HepG2 (cell line): ENCODE results near the gene PAK1. TPM values are rescaled to one million over a fixed set of nuclear protein-coding genes. Genes with fewer than 3 reads are reported as not detected.

Experiments used
- ATAC-seq: fragments of 200-7000 bp; cut with Tn5 transposase; 3 replicates; pipeline ENCODE4 v1.9.1; 2020; ENCODE audit warnings: mild to moderate bottlenecking, moderate library complexity
- BruUV-seq: library from RNA; stranded (reverse); fragments of 400-500 nt; replicated peaks from 2 replicates; lab custom pipeline; 2021; lab: Mats Ljungman, UMichigan
- CTCF ChIA-PET: fragments of 300-600 bp; formaldehyde crosslinking; extraction: SDS; loops from one replicate; lab custom pipeline; 2021; ENCODE audit warnings: low total read pairs, inconsistent platforms, low intra/inter-chr PET ratio; lab: Yijun Ruan, JAX
- POLR2A ChIA-PET: fragments of 350-600 bp; sonication (Branson Sonifier 250); formaldehyde crosslinking; loops from one replicate; lab custom pipeline; 2020; ENCODE audit warnings: antibody characterized with exemption, inconsistent platforms; lab: Yijun Ruan, JAX
- DNase-seq: peaks from one replicate; pipeline ENCODE4 v3.0.0-alpha.2; 2015; ENCODE audit warnings: low spot score
- FAIRE-seq: peaks from 3 replicates; lab custom pipeline; 2011; peaks lifted over from hg19 to GRCh38; lab: Jason Lieb, UNC
- H2AFZ ChIP-seq: one replicate; pipeline ENCODE4 v1.6.1; 2011; ENCODE audit warnings: low read length, inconsistent platforms
- H3K27ac ChIP-seq: fragments of 300-600 bp; 3 replicates; pipeline ENCODE4 v1.8.0; 2011; ENCODE audit warnings: mixed run types, mild to moderate bottlenecking, mixed read lengths, low read length, inconsistent platforms; ENCODE audit not compliant: insufficient read depth; ENCODE audit errors: extremely low read length
- H3K27me3 ChIP-seq, 2 experiments: fragments of 200-600 bp in 1 of 2; 2 replicates in 1 of 2; 3 replicates in 1 of 2; pipeline versions ENCODE4 v1.6.0 to v1.8.0; 2011; ENCODE audit warnings: low read length in 2 of 2, mild to moderate bottlenecking in 2 of 2, moderate library complexity in 2 of 2, inconsistent platforms in 1 of 2; ENCODE audit not compliant: insufficient read depth in 2 of 2, control insufficient read depth in 1 of 2
- H3K36me3 ChIP-seq, 2 experiments: fragments of 200-600 bp in 1 of 2; replicated peaks in 1 of 2; 2 replicates in 1 of 2; 3 replicates in 1 of 2; pipeline versions ENCODE4 v1.5.1 to v1.8.0; 2011; ENCODE audit warnings: low read length in 2 of 2, inconsistent platforms in 1 of 2; ENCODE audit not compliant: insufficient read depth in 2 of 2, control insufficient read depth in 1 of 2
- H3K4me1 ChIP-seq: 2 replicates; pipeline ENCODE4 v1.5.1; 2012; ENCODE audit warnings: low read length, inconsistent platforms; ENCODE audit not compliant: insufficient read depth
- H3K4me2 ChIP-seq: 2 replicates; pipeline ENCODE4 v1.6.0; 2011; ENCODE audit warnings: low read depth, low read length, inconsistent platforms
- H3K4me3 ChIP-seq, 3 experiments: fragments of 200-600 bp in 1 of 3; sonication (generic), shearing (Covaris generic) in 1 of 3; replicated peaks in 1 of 3; 2 replicates each; pipeline ENCODE4 v1.5.1; 2011 to 2016; ENCODE audit warnings: low read length in 3 of 3, inconsistent platforms in 2 of 3, low read depth in 2 of 3, mild to moderate bottlenecking in 2 of 3, control low read depth in 1 of 3, mixed read lengths in 1 of 3; ENCODE audit not compliant: insufficient read depth in 1 of 3
- H3K79me2 ChIP-seq: one replicate; pipeline ENCODE4 v1.6.1; 2011; ENCODE audit warnings: low read length, inconsistent platforms; ENCODE audit not compliant: insufficient read depth
- H3K9ac ChIP-seq: 2 replicates; pipeline ENCODE4 v1.6.0; 2011; ENCODE audit warnings: mild to moderate bottlenecking, low read depth, low read length, inconsistent platforms; ENCODE audit not compliant: insufficient read depth
- H3K9me3 ChIP-seq: 2 replicates; pipeline ENCODE4 v1.5.1; 2012; ENCODE audit warnings: mild to moderate bottlenecking, low read length
- H4K20me1 ChIP-seq: 2 replicates; pipeline ENCODE4 v1.6.0; 2011; ENCODE audit warnings: inconsistent platforms, mild to moderate bottlenecking, low read length, moderate library complexity; ENCODE audit not compliant: insufficient read depth
- ARID2 ChIP-seq: sonication (generic); formaldehyde crosslinking; IDR thresholded peaks from 2 replicates; pipeline ENCODE4 v1.8.1; 2022; ENCODE audit warnings: mild to moderate bottlenecking, missing genetic modification reagents, borderline replicate concordance
- ATM ChIP-seq: fragments of 450-650 bp; IDR thresholded peaks from 2 replicates; pipeline ENCODE4 v1.7.1; 2017; ENCODE audit warnings: mild to moderate bottlenecking, borderline replicate concordance
- ATRX ChIP-seq: sonication (generic); formaldehyde crosslinking; IDR thresholded peaks from 2 replicates; pipeline ENCODE4 v1.4.0; 2020; ENCODE audit warnings: missing genetic modification reagents, borderline replicate concordance
- HMGA1 ChIP-seq: sonication (generic); formaldehyde crosslinking; conservative IDR thresholded peaks from 2 replicates; pipeline ENCODE4 v1.4.0; 2020; ENCODE audit warnings: missing genetic modification reagents
- KLF11 ChIP-seq: IDR thresholded peaks from 2 replicates; pipeline ENCODE4 v1.6.1; 2016; ENCODE audit warnings: missing compliant biosample characterization
- KLF13 ChIP-seq: sonication (generic); formaldehyde crosslinking; IDR thresholded peaks from 2 replicates; pipeline ENCODE4 v1.4.0; 2020; ENCODE audit warnings: mild to moderate bottlenecking, missing genetic modification reagents
- KLF15 ChIP-seq: sonication (generic); formaldehyde crosslinking; IDR thresholded peaks from 2 replicates; pipeline ENCODE4 v1.8.1; 2023; ENCODE audit warnings: borderline replicate concordance, mild to moderate bottlenecking, inconsistent platforms, missing genetic modification reagents, mixed read lengths
- MXD4 ChIP-seq: IDR thresholded peaks from 2 replicates; pipeline ENCODE4 v1.6.1; 2016; ENCODE audit warnings: mild to moderate bottlenecking, missing biosample characterization, missing genetic modification reagents
- PITX1 ChIP-seq: sonication (generic); formaldehyde crosslinking; IDR thresholded peaks from 2 replicates; pipeline ENCODE4 v1.5.1; 2020; ENCODE audit warnings: mild to moderate bottlenecking, missing genetic modification reagents
- WIZ ChIP-seq: sonication (generic); formaldehyde crosslinking; IDR thresholded peaks from 2 replicates; pipeline ENCODE4 v1.5.1; 2020; ENCODE audit warnings: mild to moderate bottlenecking, missing genetic modification reagents
- ZNF232 ChIP-seq: sonication (generic); formaldehyde crosslinking; IDR thresholded peaks from 2 replicates; pipeline ENCODE4 v1.4.0; 2020; ENCODE audit warnings: missing genetic modification reagents, borderline replicate concordance
- ZNF343 ChIP-seq: sonication (generic); formaldehyde crosslinking; IDR thresholded peaks from 2 replicates; pipeline ENCODE4 v1.4.0; 2020; ENCODE audit warnings: mild to moderate bottlenecking, missing genetic modification reagents
- ZNF550 ChIP-seq: sonication (generic); formaldehyde crosslinking; IDR thresholded peaks from 2 replicates; pipeline ENCODE4 v1.4.0; 2020; ENCODE audit warnings: mild to moderate bottlenecking, missing genetic modification reagents, borderline replicate concordance
- ZNF792 ChIP-seq: IDR thresholded peaks from 2 replicates; pipeline ENCODE4 v1.6.1; 2016
- ZNF878 ChIP-seq: sonication (generic); formaldehyde crosslinking; IDR thresholded peaks from 2 replicates; pipeline ENCODE4 v1.8.1; 2023; ENCODE audit warnings: mild to moderate bottlenecking, missing genetic modification reagents, moderate library complexity
- WGBS: methylation state at CpG from one replicate; pipeline ENCODE4 v1.1.6; 2017; ENCODE audit warnings: low lambda C conversion rate; 5-methylcytosine and 5-hydroxymethylcytosine counted together
- in situ Hi-C: cut with HindIII; loops from 2 replicates; pipeline ENCODE4 v1.10.0; 2017; ENCODE audit warnings: low pct_unique_long_range_greater_than_20kb; ENCODE audit not compliant: extremely low pct_ligation_motif_present
- intact Hi-C: fragments of 100-400 bp; cut with micrococcal nuclease; formaldehyde crosslinking; loops from one replicate; pipeline ENCODE4 v1.10.0; 2022; ENCODE audit not compliant: unreplicated experiment
- polyA plus RNA-seq, 8 experiments: library from polyadenylated mRNA; depleted of rRNA in 3 of 8; stranded (reverse) in 7 of 8; unstranded in 1 of 8; fragments of >200 nt; fragmentation: Illumina TruSeq in 4 of 8; extraction: Trizol in 4 of 8; gene quantifications; 2 replicates each; pipeline versions ENCODE4 v1.2.1 to v1.2.3, GENCODE V29; 2011 to 2016; ENCODE audit warnings: low read depth in 4 of 8, missing spikeins in 1 of 8, mixed read lengths in 1 of 8; ENCODE audit not compliant: insufficient read depth in 1 of 8
- total RNA-seq, 5 experiments: library from RNA; depleted of rRNA; stranded (reverse); fragments of >200 nt; fragmentation: Illumina TruSeq; extraction: Trizol; gene quantifications; 2 replicates each; pipeline ENCODE4 v1.2.3, GENCODE V29; 2016; ENCODE audit warnings: low read depth in 1 of 5
- TF ChIP-seq, protein P1 (sequence below): sonication (generic); formaldehyde crosslinking; IDR thresholded peaks from 2 replicates; pipeline ENCODE4 v1.4.0; 2020; ENCODE audit warnings: missing genetic modification reagents

PAK1 gene
- total and polyA plus RNA-seq, 2 of the 13 experiments (the other 11 are each of a cell fraction or from before 2014, with no cell fraction given): 1.5 to 4.3 TPM

DNA sequence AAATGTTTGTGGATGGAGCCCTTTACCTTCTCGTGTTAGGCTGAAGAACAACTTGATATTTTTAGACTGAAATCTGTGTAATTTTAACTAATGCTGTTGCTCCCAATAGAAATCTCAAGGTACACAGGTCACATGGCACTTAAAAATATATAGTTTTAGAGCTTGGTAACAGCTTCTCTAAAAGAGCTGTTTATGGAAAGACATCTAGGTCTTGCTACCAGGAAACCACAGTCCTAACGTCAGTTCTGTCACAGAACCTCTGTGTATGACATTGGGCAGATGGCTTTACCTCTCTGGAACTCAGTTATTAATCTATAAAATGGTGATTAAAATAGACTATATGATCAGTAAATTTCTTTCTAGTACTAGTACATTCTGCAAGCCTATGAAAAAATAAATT, 35.4 kb downstream of the PAK1 start:
- Histone ChIP-seq H3K36me3 (no peaks in the 10 kb centered on the region), H2AFZ (no peak overlapping the region), H4K20me1 (no peaks in the 10 kb centered on the region), H3K27ac (no peak overlapping the region), H3K4me1 (no peaks in the 10 kb centered on the region), H3K9ac (no peak overlapping the region), H3K79me2 (no peaks in the 10 kb centered on the region), H3K9me3 (no peaks in the 10 kb centered on the region), H3K4me2 (no peak overlapping the region), H3K4me3 (no peak overlapping the region), H3K27me3 (no peaks in the 10 kb centered on the region)
- in situ Hi-C loops: no loop called here
- intact Hi-C loops: no loop called here
- WGBS: 44% methylated on average over 2 of the region's 2 CpGs
- FAIRE-seq (no peak), ATAC-seq (no peak), DNase-seq (no peak)
- CTCF ChIA-PET: no interaction called here
- POLR2A ChIA-PET: no interaction called here
- BruUV-seq: no TSS peak
- no peak for TF ChIP-seq ZNF343 (CRISPR knock-in tag)
- no peak for TF ChIP-seq ZNF878 (CRISPR knock-in tag)
- no peak for TF ChIP-seq ATM
- TF ChIP-seq ZNF792 (CRISPR knock-in tag): no peak
- TF ChIP-seq ATRX: no peak
- no peak for TF ChIP-seq KLF13 (CRISPR knock-in tag)
- TF ChIP-seq KLF15 (CRISPR knock-in tag): no peak
- TF ChIP-seq ZNF550: no peak
- TF ChIP-seq PITX1 (CRISPR knock-in tag): no peak
- no peak for TF ChIP-seq WIZ (CRISPR knock-in tag)
- no peak for TF ChIP-seq MXD4 (CRISPR knock-in tag)
- TF ChIP-seq KLF11 (CRISPR knock-in tag): no peak
- TF ChIP-seq ZNF232 (CRISPR knock-in tag): no peak
- TF ChIP-seq, protein P1, sequence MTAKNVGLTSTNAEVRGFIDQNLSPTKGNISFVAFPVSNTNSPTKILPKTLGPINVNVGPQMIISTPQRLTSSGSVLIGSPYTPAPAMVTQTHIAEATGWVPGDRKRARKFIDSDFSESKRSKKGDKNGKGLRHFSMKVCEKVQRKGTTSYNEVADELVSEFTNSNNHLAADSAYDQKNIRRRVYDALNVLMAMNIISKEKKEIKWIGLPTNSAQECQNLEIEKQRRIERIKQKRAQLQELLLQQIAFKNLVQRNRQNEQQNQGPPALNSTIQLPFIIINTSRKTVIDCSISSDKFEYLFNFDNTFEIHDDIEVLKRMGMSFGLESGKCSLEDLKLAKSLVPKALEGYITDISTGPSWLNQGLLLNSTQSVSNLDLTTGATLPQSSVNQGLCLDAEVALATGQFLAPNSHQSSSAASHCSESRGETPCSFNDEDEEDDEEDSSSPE: no peak
- TF ChIP-seq ARID2 (CRISPR knock-in tag): no peak
- no peak for TF ChIP-seq HMGA1
